Measurements from ENCODE around the gene WNT8B. TPM values are rescaled to one million over a fixed set of nuclear protein-coding genes. Genes with fewer than 3 reads are reported as not detected.

WNT8B gene
- total RNA-seq, 1 donor from 2014 or later, result not detected

DNA sequence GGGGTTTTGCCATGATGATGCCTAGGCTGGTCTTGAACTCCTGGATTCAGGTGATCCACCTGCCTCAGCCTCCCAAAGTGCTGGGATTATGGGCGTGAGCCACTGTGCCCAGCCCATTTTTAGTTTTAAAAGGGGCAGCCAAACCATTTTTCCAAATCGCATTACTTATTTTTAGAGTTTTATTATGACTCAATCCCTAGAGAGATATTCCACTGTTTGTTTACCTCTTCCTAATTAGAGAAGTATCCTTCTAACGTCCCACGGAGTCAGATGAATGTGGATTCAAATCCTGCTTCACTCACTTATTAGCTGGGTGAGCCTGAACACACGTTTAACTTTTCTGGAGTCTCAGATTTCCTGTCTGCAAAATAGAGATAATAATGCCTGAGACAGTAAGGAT lies 15.2 kb downstream of the WNT8B start:
- H3K36me3 Mint-ChIP-seq (ENCODE audit: low read depth), result peaks cover 2% of the 10 kb centered on the region
- TF ChIP-seq, protein P1, sequence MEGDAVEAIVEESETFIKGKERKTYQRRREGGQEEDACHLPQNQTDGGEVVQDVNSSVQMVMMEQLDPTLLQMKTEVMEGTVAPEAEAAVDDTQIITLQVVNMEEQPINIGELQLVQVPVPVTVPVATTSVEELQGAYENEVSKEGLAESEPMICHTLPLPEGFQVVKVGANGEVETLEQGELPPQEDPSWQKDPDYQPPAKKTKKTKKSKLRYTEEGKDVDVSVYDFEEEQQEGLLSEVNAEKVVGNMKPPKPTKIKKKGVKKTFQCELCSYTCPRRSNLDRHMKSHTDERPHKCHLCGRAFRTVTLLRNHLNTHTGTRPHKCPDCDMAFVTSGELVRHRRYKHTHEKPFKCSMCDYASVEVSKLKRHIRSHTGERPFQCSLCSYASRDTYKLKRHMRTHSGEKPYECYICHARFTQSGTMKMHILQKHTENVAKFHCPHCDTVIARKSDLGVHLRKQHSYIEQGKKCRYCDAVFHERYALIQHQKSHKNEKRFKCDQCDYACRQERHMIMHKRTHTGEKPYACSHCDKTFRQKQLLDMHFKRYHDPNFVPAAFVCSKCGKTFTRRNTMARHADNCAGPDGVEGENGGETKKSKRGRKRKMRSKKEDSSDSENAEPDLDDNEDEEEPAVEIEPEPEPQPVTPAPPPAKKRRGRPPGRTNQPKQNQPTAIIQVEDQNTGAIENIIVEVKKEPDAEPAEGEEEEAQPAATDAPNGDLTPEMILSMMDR (IDR thresholded peaks at IDR 0.05), result no peak
- DNase-seq (no peak), ATAC-seq (ENCODE audit: low read depth) (no peak)
- ChIA-PET POLR2A (no interaction called here), CTCF (no interaction called here)
- peaks cover 28% of the 10 kb centered on the region for H3K27me3 Mint-ChIP-seq
- intact Hi-C loops (cut with micrococcal nuclease), result no loop called here
- H3K27ac Mint-ChIP-seq, result no peak overlapping the region
- H3K9me3 Mint-ChIP-seq, result peaks cover 2% of the 10 kb centered on the region
- peaks cover 9% of the 10 kb centered on the region for H3K4me1 Mint-ChIP-seq
- H3K4me3 Mint-ChIP-seq, result no peak overlapping the region

DNA sequence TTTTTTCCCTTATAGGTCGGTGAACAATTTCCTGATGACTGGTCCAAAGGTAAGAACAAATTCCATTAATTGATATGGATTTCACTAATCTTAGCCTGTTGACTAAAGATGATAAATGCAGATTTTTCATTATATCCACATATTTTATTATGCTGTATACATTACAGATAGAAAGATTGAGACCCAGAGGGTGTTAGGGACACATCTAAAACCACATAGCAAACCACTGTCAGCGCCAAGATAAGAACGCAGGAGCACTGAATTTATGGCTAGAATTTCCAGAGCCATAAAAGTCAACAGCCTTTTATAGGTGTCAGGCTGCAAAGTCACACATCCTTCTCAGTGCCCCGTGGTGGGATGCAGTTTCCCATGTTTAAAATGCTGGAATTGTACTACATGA lies 16.2 kb downstream of the WNT8B start:
- H3K36me3 Mint-ChIP-seq (ENCODE audit: low read depth), result peaks cover 2% of the 10 kb centered on the region
- no peak overlapping the region for H3K27ac Mint-ChIP-seq
- H3K9me3 Mint-ChIP-seq, result peaks cover 2% of the 10 kb centered on the region
- ChIA-PET CTCF (no interaction called here), POLR2A (no interaction called here)
- TF ChIP-seq, protein P1 (IDR thresholded peaks at IDR 0.05), result no peak
- no peak overlapping the region for H3K4me3 Mint-ChIP-seq
- ATAC-seq (ENCODE audit: low read depth) (no peak), DNase-seq (no peak)
- intact Hi-C loops (cut with micrococcal nuclease), result no loop called here
- peaks cover 30% of the 10 kb centered on the region for H3K27me3 Mint-ChIP-seq
- H3K4me1 Mint-ChIP-seq, result peaks cover 9% of the 10 kb centered on the region

DNA sequence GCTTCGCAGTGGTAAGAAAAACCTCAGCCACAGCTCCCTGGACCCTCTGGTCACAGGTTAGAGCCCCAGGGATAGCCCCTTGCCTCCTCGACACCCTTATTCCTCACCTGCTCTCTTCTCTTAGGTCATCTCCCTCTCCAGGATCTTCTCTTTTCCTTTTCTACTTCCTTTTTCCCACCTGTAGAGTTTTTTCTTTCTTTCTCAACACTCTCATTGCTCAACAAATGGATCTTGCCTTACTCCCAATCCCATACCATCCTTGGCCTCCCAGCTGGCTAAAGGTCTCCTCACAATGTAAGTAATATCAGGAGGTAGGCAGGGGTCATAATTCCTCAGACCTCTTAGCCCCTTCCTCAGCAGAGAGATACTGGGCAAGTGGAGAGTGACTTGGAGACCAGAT lies 17.2 kb downstream of the WNT8B start:
- TF ChIP-seq, protein P1 (IDR thresholded peaks at IDR 0.05), result no peak
- ATAC-seq (ENCODE audit: low read depth) (no peak), DNase-seq (no peak)
- Mint-ChIP-seq H3K9me3 (peaks cover 2% of the 10 kb centered on the region), H3K4me3 (no peak overlapping the region), H3K27ac (no peak overlapping the region), H3K36me3 (ENCODE audit: low read depth) (peaks cover 2% of the 10 kb centered on the region), H3K4me1 (peaks cover 9% of the 10 kb centered on the region), H3K27me3 (peaks cover 30% of the 10 kb centered on the region)
- ChIA-PET POLR2A (no interaction called here), CTCF (no interaction called here)
- intact Hi-C loops (cut with micrococcal nuclease), result loop anchor here (2.0 kb wide), 1 partner anchor 133 kb away; the partner anchor contains the start of gene SCD

DNA sequence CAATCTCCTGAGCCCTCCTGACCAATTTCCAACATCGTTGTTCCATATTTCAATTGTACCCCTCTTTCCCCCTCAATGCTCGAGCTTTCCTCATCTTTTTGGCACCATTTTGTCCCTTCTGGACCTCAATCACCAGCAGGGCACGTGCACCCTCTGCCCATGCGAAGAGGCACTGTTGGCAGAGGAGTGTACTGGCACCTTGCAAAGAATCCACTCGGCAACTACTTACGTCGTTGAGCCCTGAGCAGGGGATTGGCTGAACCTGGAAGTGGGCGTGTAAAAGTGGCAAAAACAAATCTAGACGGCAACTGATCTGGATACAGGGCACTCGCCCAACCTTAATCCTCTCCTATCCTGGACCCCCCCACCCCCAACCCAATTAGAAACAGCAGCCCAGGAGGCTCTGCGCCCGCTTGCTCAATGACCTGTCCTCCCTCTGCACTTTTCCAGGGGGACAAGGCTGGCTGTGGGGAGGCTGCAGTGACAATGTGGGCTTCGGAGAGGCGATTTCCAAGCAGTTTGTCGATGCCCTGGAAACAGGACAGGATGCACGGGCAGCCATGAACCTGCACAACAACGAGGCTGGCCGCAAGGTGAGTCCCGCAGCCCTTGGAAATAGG lies 18.8 kb downstream of the WNT8B start:
- peaks cover 2% of the 10 kb centered on the region for H3K9me3 Mint-ChIP-seq
- H3K36me3 Mint-ChIP-seq (ENCODE audit: low read depth), result peaks cover 2% of the 10 kb centered on the region
- peak overlapping the region; percentile 87 for H3K4me3 Mint-ChIP-seq
- peak; percentile 89 for DNase-seq
- ATAC-seq (ENCODE audit: low read depth), result peak; percentile 99
- TF ChIP-seq, protein P1 (IDR thresholded peaks at IDR 0.05), result no peak
- no peak overlapping the region for H3K27ac Mint-ChIP-seq
- peaks cover 30% of the 10 kb centered on the region for H3K27me3 Mint-ChIP-seq
- intact Hi-C loops (cut with micrococcal nuclease), result loop anchor here (1.0 to 2.0 kb wide), 3 partner anchors 54 to 195 kb away; partner anchors contain the start of genes BLOC1S2, HIF1AN and SCD
- CTCF ChIA-PET, result interaction anchor here (1.2 to 2.1 kb wide), 4 partner anchors 8 to 37 kb away, joined by 3 to 9 read pairs (median 6); no protein-coding TSS in a partner anchor
- H3K4me1 Mint-ChIP-seq, result peaks cover 9% of the 10 kb centered on the region
- POLR2A ChIA-PET, result interaction anchor here (1.4 kb wide), 1 partner anchor 135 kb away, joined by 3 read pairs; no protein-coding TSS in a partner anchor

DNA sequence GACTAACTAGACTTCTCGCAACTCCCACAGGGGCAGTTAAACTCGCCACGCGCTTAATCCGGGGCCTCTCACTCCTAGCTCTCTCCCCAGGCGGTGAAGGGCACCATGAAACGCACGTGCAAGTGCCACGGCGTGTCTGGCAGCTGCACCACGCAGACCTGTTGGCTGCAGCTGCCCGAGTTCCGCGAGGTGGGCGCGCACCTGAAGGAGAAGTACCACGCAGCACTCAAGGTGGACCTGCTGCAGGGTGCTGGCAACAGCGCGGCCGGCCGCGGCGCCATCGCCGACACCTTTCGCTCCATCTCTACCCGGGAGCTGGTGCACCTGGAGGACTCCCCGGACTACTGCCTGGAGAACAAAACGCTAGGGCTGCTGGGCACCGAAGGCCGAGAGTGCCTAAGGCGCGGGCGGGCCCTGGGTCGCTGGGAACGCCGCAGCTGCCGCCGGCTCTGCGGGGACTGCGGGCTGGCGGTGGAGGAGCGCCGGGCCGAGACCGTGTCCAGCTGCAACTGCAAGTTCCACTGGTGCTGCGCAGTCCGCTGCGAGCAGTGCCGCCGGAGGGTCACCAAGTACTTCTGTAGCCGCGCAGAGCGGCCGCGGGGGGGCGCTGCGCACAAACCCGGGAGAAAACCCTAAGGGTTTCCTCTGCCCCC lies 19.5 kb downstream of the WNT8B start:
- POLR2A ChIA-PET, result interaction anchor here (0.8 to 1.4 kb wide), 2 partner anchors 52 to 136 kb away, joined by 3 to 5 read pairs; no protein-coding TSS in a partner anchor
- peak; percentile 48 for DNase-seq

More for the DNA sequence above, 19.5 kb downstream of the WNT8B start:
- Mint-ChIP-seq H3K27ac (no peak overlapping the region), H3K4me1 (peaks cover 9% of the 10 kb centered on the region), H3K4me3 (peak overlapping the region; percentile 87), H3K36me3 (ENCODE audit: low read depth) (peaks cover 7% of the 10 kb centered on the region), H3K27me3 (peaks cover 30% of the 10 kb centered on the region), H3K9me3 (peaks cover 2% of the 10 kb centered on the region)
- intact Hi-C loops (cut with micrococcal nuclease), result loop anchor here (2.0 kb wide), 1 partner anchor 196 kb away; the partner anchor contains the start of gene BLOC1S2
- CTCF ChIA-PET, result interaction anchor here (1.1 to 2.1 kb wide), 5 partner anchors 8 to 38 kb away, joined by 3 to 9 read pairs (median 5); no protein-coding TSS in a partner anchor
- peak; percentile 22 for ATAC-seq (ENCODE audit: low read depth)
- TF ChIP-seq, protein P1 (IDR thresholded peaks at IDR 0.05), result peak; percentile 69
